Left ventricle myocardium inferior (tissue), 1 donor: ENCODE measurements around the gene OR9A4. TPM values are rescaled to one million over a fixed set of nuclear protein-coding genes. Genes with fewer than 3 reads are reported as not detected.

ENCODE experiments used
- DNase-seq: peaks from one replicate; pipeline ENCODE4 v3.0.0-alpha.2; 2020
- H3K27ac ChIP-seq: fragments of 200-600 bp; replicated peaks from 2 replicates; pipeline ENCODE4 v1.8.0; 2021
- H3K27me3 ChIP-seq: fragments of 200-600 bp; 2 replicates; pipeline ENCODE4 v1.8.0; 2021; ENCODE audit warnings: low read depth
- H3K36me3 ChIP-seq: fragments of 200-600 bp; 2 replicates; pipeline ENCODE4 v1.8.0; 2021
- H3K4me1 ChIP-seq: fragments of 200-600 bp; 2 replicates; pipeline ENCODE4 v1.8.0; 2021
- H3K4me3 ChIP-seq: fragments of 200-600 bp; 2 replicates; pipeline ENCODE4 v1.8.0; 2021; ENCODE audit warnings: mild to moderate bottlenecking, moderate library complexity
- H3K9me3 ChIP-seq: fragments of 200-600 bp; replicated peaks from 2 replicates; pipeline ENCODE4 v1.8.0; 2021
- CTCF ChIP-seq: fragments of 200-600 bp; IDR thresholded peaks from 2 replicates; pipeline ENCODE4 v1.8.0; 2021; ENCODE audit warnings: antibody characterized with exemption, mild to moderate bottlenecking, borderline replicate concordance
- intact Hi-C: fragments of 100-400 bp; cut with micrococcal nuclease; formaldehyde crosslinking; loops from one replicate; pipeline ENCODE4 v1.11.0; 2022
- total RNA-seq: library from RNA; stranded (reverse); fragmentation: NEBNext Ultra II Directional; extraction: Animal tissue kit (Norgen Biotek cat#: 25700); gene quantifications from one replicate; pipeline ENCODE4 v1.2.1, GENCODE V29; 2021
- donor health status: DM: no; HTN: yes; CAD: no; lungs with severe emphysema.

Gene OR9A4
- total RNA-seq, 1 donor from 2014 or later: not detected

- H3K36me3 ChIP-seq: no peaks in the 10 kb centered on the region
- H3K4me3 ChIP-seq: no peak overlapping the region
- H3K27me3 ChIP-seq: no peaks in the 10 kb centered on the region
- H3K4me1 ChIP-seq: no peaks in the 10 kb centered on the region
- TF ChIP-seq CTCF: no peak
- peaks cover 12% of the 10 kb centered on the region for H3K9me3 ChIP-seq
- no peak overlapping the region for H3K27ac ChIP-seq
- intact Hi-C loops: no loop called here
- DNase-seq: no peak
Measured at GRCh38 chr7:141928845-141929195, 12.6 kb downstream of the OR9A4 start.

GRCh38 chr7:141930211-141930610 lies 14.0 kb downstream of the OR9A4 start:
- TF ChIP-seq CTCF: no peak
- no peak for DNase-seq
- intact Hi-C loops: no loop called here
- peaks cover 12% of the 10 kb centered on the region for H3K9me3 ChIP-seq
- H3K27me3 ChIP-seq: no peaks in the 10 kb centered on the region
- no peaks in the 10 kb centered on the region for H3K4me1 ChIP-seq
- H3K27ac ChIP-seq: no peak overlapping the region
- H3K36me3 ChIP-seq: no peaks in the 10 kb centered on the region
- H3K4me3 ChIP-seq: no peak overlapping the region

GRCh38 chr7:141941075-141941474 lies 24.9 kb downstream of the OR9A4 start:
- H3K4me3 ChIP-seq: no peak overlapping the region
- H3K4me1 ChIP-seq: no peaks in the 10 kb centered on the region
- H3K27ac ChIP-seq: no peak overlapping the region
- intact Hi-C loops: no loop called here
- H3K36me3 ChIP-seq: no peaks in the 10 kb centered on the region
- H3K27me3 ChIP-seq: no peaks in the 10 kb centered on the region
- H3K9me3 ChIP-seq: peaks cover 56% of the 10 kb centered on the region
- TF ChIP-seq CTCF: no peak
- no peak for DNase-seq

GRCh38 chr7:141943846-141944245 lies 27.6 kb downstream of the OR9A4 start:
- Histone ChIP-seq H3K36me3 (no peaks in the 10 kb centered on the region), H3K27ac (no peak overlapping the region), H3K27me3 (no peaks in the 10 kb centered on the region), H3K4me3 (no peak overlapping the region), H3K4me1 (no peaks in the 10 kb centered on the region), H3K9me3 (peaks cover 43% of the 10 kb centered on the region)
- intact Hi-C loops: no loop called here
- no peak for DNase-seq
- no peak for TF ChIP-seq CTCF

- no peak overlapping the region for H3K27ac ChIP-seq
- H3K9me3 ChIP-seq: peaks cover 33% of the 10 kb centered on the region
- TF ChIP-seq CTCF: no peak
- no peaks in the 10 kb centered on the region for H3K27me3 ChIP-seq
- no peaks in the 10 kb centered on the region for H3K4me1 ChIP-seq
- H3K4me3 ChIP-seq: no peak overlapping the region
- DNase-seq: no peak
- H3K36me3 ChIP-seq: no peaks in the 10 kb centered on the region
- intact Hi-C loops: no loop called here
Measured at GRCh38 chr7:141944811-141945210, 28.6 kb downstream of the OR9A4 start.

GRCh38 chr7:141945356-141945755 lies 29.2 kb downstream of the OR9A4 start:
- no peak for DNase-seq
- no peak for TF ChIP-seq CTCF
- no peak overlapping the region for H3K27ac ChIP-seq
- intact Hi-C loops: no loop called here
- no peaks in the 10 kb centered on the region for H3K36me3 ChIP-seq
- H3K4me1 ChIP-seq: no peaks in the 10 kb centered on the region
- H3K27me3 ChIP-seq: no peaks in the 10 kb centered on the region
- H3K9me3 ChIP-seq: peaks cover 28% of the 10 kb centered on the region
- no peak overlapping the region for H3K4me3 ChIP-seq
